ENCODE results near the gene YARS1.

The YARS1 gene

DNA sequence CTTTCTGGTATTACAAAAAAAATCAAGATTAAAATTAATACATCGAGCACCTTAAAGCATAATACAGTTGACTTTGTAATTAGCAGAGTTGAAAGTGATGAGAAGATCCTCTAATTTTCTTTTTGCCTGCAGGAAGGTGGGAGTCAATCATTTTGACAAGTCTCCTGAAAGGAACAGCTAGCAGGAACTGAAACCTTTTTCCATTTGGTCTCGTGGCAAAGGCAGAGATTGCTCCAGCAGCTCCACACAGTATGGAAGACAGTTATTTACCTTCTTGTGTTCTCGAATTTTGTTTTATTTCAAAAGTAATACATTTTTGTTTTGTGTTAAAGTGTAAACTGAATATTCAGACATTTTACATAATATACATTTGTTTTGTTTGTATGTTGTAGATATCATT, 8.0 kb upstream of the YARS1 start:
- Histone ChIP-seq H3K27ac (no peak overlapping the region), H3K9ac (ENCODE audit: insufficient read length) (no peak overlapping the region), H3K36me3 (ENCODE audit: insufficient read depth, low read length) (peaks cover 43% of the 10 kb centered on the region), H3K9me3 (ENCODE audit: low read depth, low read length) (no peaks in the 10 kb centered on the region), H3K4me3 (no peak overlapping the region)
- TF ChIP-seq FOXP2 (optimal IDR thresholded peaks at IDR 0.05; ENCODE audit: control extremely low read depth, extremely low read length, insufficient read depth) (no peak), EZH2 (IDR thresholded peaks at IDR 0.05) (no peak), POLR2AphosphoS5 (IDR thresholded peaks at IDR 0.05; ENCODE audit: borderline replicate concordance, low read depth, low read length) (no peak)
- DNase-seq (ENCODE audit: low read depth, low spot score) = no peak

DNA sequence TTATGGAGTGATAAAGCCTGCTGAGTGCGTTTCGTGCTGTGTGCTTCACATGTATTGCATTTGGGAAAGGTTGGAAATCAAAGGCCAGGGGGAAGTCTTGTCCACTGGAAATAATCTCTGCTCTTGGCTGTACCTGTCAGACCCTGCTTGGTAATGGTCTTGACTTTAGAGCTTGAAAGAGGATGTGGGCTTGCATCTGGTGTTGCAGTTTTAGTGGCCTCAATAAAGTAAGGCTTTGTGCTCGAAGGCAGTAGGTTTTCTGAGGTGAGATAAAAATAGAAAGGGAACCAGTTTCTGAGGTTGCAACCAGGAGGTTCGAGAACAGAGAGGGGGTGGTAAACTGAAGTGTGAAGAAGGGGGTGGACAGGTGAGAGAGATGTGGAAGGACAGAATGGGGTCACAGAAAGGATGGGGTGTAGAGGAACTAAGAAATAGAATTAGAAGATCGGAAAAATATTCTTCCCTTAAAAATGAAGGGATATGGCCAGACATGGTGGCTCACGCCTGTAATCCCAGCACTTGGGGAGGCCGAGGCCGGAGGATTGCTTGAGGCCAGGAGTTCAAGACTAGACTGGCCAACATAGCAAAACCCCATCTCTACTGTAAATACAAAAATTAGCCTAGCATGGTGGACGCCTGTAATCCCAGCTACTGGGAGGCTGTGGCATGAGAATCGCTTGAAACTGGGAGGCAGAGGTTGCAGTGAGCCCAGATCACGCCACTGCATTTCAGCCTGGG, 1.8 kb upstream of the YARS1 start:
- Histone ChIP-seq H3K27ac (peak overlapping the region; percentile 84), H3K36me3 (ENCODE audit: insufficient read depth, low read length) (peaks cover 17% of the 10 kb centered on the region), H3K9me3 (ENCODE audit: low read depth, low read length) (no peaks in the 10 kb centered on the region), H3K9ac (ENCODE audit: insufficient read length) (peak overlapping the region; percentile 80), H3K4me3 (peak overlapping the region; percentile 81)
- DNase-seq (ENCODE audit: low read depth, low spot score) = no peak
- TF ChIP-seq FOXP2 (optimal IDR thresholded peaks at IDR 0.05; ENCODE audit: control extremely low read depth, extremely low read length, insufficient read depth) (no peak), EZH2 (IDR thresholded peaks at IDR 0.05) (no peak), POLR2AphosphoS5 (IDR thresholded peaks at IDR 0.05; ENCODE audit: borderline replicate concordance, low read depth, low read length) (no peak)

DNA sequence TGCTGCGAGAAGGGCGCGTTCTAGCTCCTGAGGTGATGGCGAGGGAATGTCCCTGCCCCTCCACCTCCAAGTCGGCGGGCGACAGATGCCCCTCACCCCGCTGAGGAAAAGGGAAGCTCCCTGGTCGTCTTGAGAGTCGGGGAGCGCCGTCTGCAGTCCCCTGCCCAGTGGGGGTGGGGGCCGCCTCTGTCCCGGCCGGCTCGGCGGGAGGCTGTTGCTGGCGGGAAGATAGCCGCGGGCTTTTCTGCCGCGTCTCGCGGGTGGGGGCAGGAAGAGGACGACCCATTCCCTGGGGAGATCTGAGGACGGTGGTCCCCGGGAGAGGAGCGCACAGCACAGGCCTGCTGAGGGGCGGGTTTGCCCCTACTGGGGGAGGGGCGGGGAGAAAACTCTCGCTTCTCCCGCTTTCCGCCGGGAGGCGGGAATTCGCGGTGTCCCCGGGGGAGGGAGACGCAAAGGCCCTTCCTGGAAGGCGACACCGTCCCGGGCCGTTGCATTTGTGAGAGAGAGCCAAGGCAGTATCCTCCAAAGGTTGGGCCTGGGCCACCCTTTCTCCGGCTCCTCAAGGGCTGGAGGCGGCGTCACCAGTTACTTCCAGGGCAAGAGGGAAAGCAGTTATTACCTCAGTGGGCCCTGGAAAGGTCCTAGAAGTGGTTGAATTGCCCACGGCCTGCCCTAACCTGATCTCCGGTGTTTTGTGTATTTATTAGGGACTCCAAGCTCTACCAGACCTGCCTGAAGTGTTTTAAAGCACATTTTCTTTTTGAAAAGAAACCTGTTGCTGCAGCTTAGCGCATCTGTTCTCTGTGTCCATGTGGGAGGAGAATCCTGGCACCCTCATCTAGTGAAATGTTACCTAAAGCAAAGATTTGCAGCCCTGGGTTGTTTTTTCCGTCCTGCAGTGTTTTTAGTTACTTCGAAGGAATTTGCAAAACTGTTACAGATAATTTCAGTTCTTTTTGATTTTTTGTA, 943 bp upstream of the YARS1 start:
- DNase-seq (ENCODE audit: low read depth, low spot score) = no peak
- Histone ChIP-seq H3K9ac (ENCODE audit: insufficient read length) (peak overlapping the region; percentile 80), H3K27ac (peak overlapping the region; percentile 84), H3K4me3 (peak overlapping the region; percentile 81), H3K36me3 (ENCODE audit: insufficient read depth, low read length) (peaks cover 26% of the 10 kb centered on the region), H3K9me3 (ENCODE audit: low read depth, low read length) (no peaks in the 10 kb centered on the region)
- TF ChIP-seq FOXP2 (optimal IDR thresholded peaks at IDR 0.05; ENCODE audit: control extremely low read depth, extremely low read length, insufficient read depth) (peak; percentile 49), EZH2 (IDR thresholded peaks at IDR 0.05) (no peak), POLR2AphosphoS5 (IDR thresholded peaks at IDR 0.05; ENCODE audit: borderline replicate concordance, low read depth, low read length) (peak; percentile 70)

DNA sequence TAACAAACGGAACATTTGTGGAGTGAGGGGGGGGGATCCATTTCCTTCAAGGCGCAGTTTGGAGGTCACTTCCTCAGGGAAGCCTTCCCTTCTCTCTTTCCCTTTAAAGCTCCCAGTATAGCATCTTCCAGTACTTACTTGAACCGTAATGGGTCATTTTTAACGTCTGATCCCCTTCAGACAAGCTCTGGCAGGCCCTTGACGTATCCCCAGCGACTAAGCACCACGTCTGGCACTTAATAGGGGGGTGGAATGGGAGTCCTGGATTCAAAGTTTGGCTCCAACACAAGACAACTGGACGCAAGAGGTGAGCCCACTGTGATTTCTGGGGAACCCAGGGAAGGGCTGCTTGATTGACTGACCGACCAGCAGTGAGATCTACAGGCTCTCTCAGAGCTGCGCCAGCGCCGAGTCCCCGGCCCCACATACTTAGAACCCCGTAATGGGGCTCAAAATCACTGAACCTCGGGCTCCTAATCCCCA, 441 bp downstream of the YARS1 start:
- peaks cover 40% of the 10 kb centered on the region for H3K36me3 ChIP-seq (ENCODE audit: insufficient read depth, low read length)
- H3K9me3 ChIP-seq (ENCODE audit: low read depth, low read length) = no peaks in the 10 kb centered on the region
- peak overlapping the region; percentile 99 for H3K9ac ChIP-seq (ENCODE audit: insufficient read length)
- no peak for DNase-seq (ENCODE audit: low read depth, low spot score)
- TF ChIP-seq EZH2 (IDR thresholded peaks at IDR 0.05) (no peak), POLR2AphosphoS5 (IDR thresholded peaks at IDR 0.05; ENCODE audit: borderline replicate concordance, low read depth, low read length) (no peak), FOXP2 (optimal IDR thresholded peaks at IDR 0.05; ENCODE audit: control extremely low read depth, extremely low read length, insufficient read depth) (no peak)
- H3K4me3 ChIP-seq = peak overlapping the region; percentile 81
- peak overlapping the region; percentile 92 for H3K27ac ChIP-seq

DNA sequence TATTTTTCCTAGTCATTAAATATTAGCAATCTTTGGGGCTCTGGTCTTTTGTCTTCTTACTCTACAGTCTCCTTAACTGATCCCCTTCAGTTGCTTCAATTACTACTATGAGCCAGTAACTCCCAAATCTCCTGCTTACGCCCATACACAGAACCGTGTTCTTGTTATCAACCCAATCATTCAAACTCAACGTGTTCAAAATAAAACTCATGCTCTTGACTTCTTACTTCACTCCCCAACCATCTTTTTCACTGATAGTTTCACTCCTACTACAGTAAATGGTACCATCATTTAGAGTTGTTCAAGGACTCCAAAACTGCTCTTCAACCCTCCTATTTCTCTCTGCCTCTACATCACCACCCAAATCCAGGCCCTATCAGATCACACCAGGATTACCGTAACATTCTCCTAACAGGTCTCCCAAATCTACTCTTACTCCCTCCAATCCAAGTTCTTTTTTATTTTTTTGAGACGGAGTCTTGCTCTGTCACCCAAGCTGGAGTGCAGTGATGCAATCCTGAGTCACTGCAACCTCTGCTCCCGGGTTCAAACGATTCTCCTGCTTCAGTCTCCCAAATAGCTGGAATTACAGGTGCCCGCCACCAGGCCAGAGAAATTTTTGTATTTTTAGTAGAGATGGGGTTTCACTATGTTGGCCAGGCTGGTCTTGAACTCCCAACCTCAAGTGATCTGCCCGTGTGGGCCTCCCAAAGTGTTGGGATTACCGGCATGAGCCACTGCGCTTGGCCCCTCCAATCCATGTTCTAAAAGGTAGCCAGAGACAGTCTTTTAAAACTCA, 3.0 kb downstream of the YARS1 start:
- no peaks in the 10 kb centered on the region for H3K9me3 ChIP-seq (ENCODE audit: low read depth, low read length)
- H3K9ac ChIP-seq (ENCODE audit: insufficient read length) = no peak overlapping the region
- H3K4me3 ChIP-seq = peak overlapping the region; percentile 8; the same call in 1 of the 2 replicates
- TF ChIP-seq FOXP2 (optimal IDR thresholded peaks at IDR 0.05; ENCODE audit: control extremely low read depth, extremely low read length, insufficient read depth) (no peak), POLR2AphosphoS5 (IDR thresholded peaks at IDR 0.05; ENCODE audit: borderline replicate concordance, low read depth, low read length) (no peak), EZH2 (IDR thresholded peaks at IDR 0.05) (no peak)
- H3K36me3 ChIP-seq (ENCODE audit: insufficient read depth, low read length) = peaks cover 65% of the 10 kb centered on the region
- no peak overlapping the region; the same call in 1 of the 2 replicates for H3K27ac ChIP-seq
- DNase-seq (ENCODE audit: low read depth, low spot score) = no peak

DNA sequence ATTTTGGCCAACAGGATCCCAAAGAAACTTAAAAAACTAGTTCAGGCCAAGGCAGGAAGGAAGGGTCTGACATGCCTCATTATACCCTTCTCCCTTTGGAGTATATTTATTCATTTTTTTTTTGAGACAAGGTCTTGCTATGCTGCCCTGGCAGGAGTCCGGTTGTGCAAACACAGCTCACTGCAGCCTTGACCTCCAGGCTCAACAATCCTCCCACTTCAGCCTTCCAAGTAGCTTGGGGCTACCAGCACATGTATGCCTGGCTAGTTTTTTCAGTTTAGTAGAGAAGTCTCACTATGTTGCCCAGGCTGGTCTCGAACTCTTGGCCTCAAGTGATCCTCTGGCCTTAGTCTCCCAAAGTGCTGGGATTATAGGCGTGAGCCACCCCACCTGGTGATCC, 5.2 kb downstream of the YARS1 start:
- TF ChIP-seq EZH2 (IDR thresholded peaks at IDR 0.05) (no peak), FOXP2 (optimal IDR thresholded peaks at IDR 0.05; ENCODE audit: control extremely low read depth, extremely low read length, insufficient read depth) (no peak), POLR2AphosphoS5 (IDR thresholded peaks at IDR 0.05; ENCODE audit: borderline replicate concordance, low read depth, low read length) (no peak)
- Histone ChIP-seq H3K4me3 (no peak overlapping the region), H3K36me3 (ENCODE audit: insufficient read depth, low read length) (peaks cover 87% of the 10 kb centered on the region), H3K9ac (ENCODE audit: insufficient read length) (no peak overlapping the region), H3K27ac (no peak overlapping the region), H3K9me3 (ENCODE audit: low read depth, low read length) (no peaks in the 10 kb centered on the region)
- no peak for DNase-seq (ENCODE audit: low read depth, low spot score)

DNA sequence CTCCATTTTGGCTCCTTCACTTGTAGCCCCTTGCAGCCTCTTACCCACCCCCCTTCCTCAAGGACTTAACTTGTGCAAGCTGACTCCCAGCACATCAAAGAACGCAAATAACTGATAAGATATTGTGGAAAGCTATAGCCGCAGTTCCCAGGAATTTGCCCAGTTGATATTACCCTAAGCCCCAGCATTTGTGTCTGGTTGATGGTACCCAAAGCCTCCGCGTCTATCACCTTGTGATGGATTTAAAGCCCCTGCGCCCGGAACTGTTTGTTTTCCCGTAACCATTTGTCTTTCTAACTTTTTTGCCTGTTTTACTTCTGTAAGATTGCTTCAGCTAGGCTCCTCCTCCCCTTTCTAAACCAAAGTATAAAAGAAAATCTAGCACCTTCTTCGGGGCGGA, 5.9 kb downstream of the YARS1 start:
- H3K27ac ChIP-seq = no peak overlapping the region
- peaks cover 93% of the 10 kb centered on the region for H3K36me3 ChIP-seq (ENCODE audit: insufficient read depth, low read length)
- DNase-seq (ENCODE audit: low read depth, low spot score) = no peak
- H3K9me3 ChIP-seq (ENCODE audit: low read depth, low read length) = no peaks in the 10 kb centered on the region
- no peak for TF ChIP-seq POLR2AphosphoS5 (IDR thresholded peaks at IDR 0.05; ENCODE audit: borderline replicate concordance, low read depth, low read length)
- TF ChIP-seq EZH2 (IDR thresholded peaks at IDR 0.05) = no peak
- TF ChIP-seq FOXP2 (optimal IDR thresholded peaks at IDR 0.05; ENCODE audit: control extremely low read depth, extremely low read length, insufficient read depth) = no peak
- no peak overlapping the region for H3K9ac ChIP-seq (ENCODE audit: insufficient read length)
- H3K4me3 ChIP-seq = no peak overlapping the region

Measured in SK-N-MC (cell line).